ENCODE results near the gene CRTAC1.

CRTAC1 gene

DNA sequence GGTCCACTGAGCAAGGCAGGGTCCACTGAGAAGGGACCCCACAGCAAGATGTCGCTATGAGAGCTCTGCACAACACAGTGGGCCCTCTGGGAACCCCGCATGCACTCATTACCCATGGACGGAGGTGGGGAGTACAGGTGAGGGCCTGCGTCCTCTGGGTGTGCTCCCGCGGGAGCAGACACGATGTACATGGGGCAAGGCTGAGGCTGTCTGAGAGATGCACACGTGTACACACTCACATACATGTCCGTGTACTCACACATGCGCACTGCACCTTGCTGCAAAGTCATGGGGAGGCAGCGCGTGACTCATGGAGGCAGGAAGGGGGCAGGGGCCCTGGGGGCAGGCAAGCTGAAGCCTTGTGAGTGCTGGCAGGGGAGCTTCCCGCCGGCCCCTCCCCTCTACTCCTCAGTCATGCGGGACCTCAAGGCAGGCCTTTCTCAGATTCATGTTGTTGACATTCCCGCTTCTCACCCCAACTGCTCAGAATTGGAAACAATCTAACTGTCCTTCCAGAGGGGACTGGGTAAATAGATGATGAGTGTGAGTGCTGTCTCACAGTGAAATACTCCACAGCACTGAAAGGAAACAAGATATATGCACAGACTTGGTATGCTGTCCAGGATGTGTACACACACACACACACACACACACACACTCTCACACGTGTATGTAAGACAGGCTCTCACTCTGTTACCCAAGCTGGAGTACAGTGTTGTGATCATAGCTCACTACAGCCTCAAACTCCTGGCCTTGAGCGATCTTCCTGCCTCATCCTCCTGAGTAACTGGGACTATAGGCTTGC, 140.8 kb downstream of the CRTAC1 start:
- TF ChIP-seq, protein P1, sequence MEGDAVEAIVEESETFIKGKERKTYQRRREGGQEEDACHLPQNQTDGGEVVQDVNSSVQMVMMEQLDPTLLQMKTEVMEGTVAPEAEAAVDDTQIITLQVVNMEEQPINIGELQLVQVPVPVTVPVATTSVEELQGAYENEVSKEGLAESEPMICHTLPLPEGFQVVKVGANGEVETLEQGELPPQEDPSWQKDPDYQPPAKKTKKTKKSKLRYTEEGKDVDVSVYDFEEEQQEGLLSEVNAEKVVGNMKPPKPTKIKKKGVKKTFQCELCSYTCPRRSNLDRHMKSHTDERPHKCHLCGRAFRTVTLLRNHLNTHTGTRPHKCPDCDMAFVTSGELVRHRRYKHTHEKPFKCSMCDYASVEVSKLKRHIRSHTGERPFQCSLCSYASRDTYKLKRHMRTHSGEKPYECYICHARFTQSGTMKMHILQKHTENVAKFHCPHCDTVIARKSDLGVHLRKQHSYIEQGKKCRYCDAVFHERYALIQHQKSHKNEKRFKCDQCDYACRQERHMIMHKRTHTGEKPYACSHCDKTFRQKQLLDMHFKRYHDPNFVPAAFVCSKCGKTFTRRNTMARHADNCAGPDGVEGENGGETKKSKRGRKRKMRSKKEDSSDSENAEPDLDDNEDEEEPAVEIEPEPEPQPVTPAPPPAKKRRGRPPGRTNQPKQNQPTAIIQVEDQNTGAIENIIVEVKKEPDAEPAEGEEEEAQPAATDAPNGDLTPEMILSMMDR (IDR thresholded peaks at IDR 0.05; ENCODE audit: extremely low read depth, insufficient read depth, missing control alignments), result no peak
- in situ Hi-C loops (cut with MboI; ENCODE audit: low pct_unique_long_range_greater_than_20kb, low sequenced_read_pairs, unreplicated experiment), result no loop called here
- no peak for DNase-seq (ENCODE audit: low spot score)

DNA sequence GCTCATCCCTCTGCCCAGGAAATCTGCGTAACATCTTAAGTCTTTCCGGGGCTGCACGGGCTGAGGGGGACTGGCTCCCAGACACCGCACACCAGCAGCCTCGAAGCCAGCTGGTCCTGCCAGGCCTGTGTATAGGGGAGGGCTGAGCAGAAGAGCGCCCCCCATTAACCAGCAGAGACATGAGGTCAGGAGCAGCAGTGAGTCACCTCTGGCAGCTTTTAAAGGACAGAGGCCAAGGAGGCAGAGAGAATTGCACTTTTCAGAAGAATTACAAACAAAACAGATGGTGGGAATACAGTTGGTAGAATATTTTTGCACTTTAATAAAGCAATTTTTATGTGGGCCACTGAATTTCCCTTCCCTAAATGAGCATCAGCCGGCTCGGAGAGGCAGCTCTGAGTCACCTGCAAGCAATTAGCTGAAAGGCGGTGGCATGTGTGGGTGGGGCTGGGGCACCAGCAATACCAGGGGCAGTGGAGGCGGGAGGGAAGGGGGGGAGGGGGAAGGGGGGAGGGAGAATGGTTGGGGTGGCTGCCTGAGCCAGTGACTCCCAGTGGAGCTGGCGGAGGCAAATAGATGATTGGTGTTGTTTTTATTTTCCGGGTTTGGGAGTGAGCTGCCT, 141.7 kb downstream of the CRTAC1 start:
- in situ Hi-C loops (cut with MboI; ENCODE audit: low pct_unique_long_range_greater_than_20kb, low sequenced_read_pairs, unreplicated experiment), result no loop called here
- no peak for DNase-seq (ENCODE audit: low spot score)
- TF ChIP-seq, protein P1 (IDR thresholded peaks at IDR 0.05; ENCODE audit: extremely low read depth, insufficient read depth, missing control alignments), result no peak

DNA sequence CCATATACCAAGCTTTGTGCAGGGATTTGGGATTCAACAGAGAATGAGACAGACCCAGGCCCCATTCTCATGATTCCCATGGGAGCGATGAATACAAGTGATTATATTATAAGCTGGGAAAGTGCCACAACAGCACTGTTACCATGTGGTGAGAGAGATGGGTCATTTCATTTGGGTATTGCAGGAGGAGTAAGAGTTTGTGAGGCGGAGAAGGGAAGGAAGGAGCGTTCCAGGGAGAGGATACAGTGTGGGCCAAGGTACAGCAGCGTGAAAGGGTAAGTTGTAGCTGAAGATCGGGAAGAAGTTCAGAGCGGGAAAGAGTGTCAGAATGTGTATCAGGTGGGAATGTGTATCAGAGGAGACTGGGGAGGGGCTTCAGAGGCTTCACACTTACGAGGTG, 142.3 kb downstream of the CRTAC1 start:
- TF ChIP-seq, protein P1 (IDR thresholded peaks at IDR 0.05; ENCODE audit: extremely low read depth, insufficient read depth, missing control alignments), result no peak
- in situ Hi-C loops (cut with MboI; ENCODE audit: low pct_unique_long_range_greater_than_20kb, low sequenced_read_pairs, unreplicated experiment), result no loop called here
- no peak for DNase-seq (ENCODE audit: low spot score)

DNA sequence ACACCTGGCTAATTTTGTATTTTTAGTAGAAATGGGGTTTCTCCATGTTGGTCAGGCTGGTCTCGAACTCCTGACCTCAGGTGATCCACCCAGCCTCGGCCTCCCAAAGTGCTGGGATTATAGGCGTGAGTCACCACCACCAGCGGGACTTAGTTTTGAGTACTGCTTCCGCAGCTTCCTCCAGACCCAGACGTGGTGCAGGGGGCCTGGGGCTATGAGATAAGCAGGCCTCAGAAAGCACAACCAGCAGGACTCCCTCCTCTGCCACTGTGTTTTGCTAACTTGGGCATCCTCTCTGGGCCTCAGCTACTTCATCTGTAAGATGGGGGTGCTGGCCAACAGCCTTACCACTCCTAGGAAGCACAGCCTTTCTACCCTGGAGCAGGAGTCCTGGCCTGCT, 143.0 kb downstream of the CRTAC1 start:
- in situ Hi-C loops (cut with MboI; ENCODE audit: low pct_unique_long_range_greater_than_20kb, low sequenced_read_pairs, unreplicated experiment), result no loop called here
- TF ChIP-seq, protein P1 (IDR thresholded peaks at IDR 0.05; ENCODE audit: extremely low read depth, insufficient read depth, missing control alignments), result no peak
- no peak for DNase-seq (ENCODE audit: low spot score)

DNA sequence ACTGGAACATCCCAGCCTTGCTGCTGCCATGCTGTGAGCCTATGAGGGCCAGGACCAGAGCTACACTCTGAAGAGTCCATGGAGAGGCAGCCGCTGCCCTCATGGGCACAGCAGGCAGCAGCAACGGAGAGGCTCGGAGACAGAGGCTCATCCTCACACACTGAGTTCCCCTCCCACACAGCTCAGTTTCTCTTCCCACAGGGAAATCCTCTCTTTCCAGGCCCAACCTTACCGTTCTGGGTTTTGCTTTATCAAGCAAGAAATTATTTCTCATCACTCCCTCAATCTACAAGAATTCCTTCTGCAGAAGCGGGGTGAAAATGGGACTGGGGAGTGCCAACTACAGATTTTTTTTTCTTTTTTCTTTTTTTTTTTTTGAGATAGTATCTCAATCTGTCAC, 144.1 kb downstream of the CRTAC1 start:
- in situ Hi-C loops (cut with MboI; ENCODE audit: low pct_unique_long_range_greater_than_20kb, low sequenced_read_pairs, unreplicated experiment), result no loop called here
- TF ChIP-seq, protein P1 (IDR thresholded peaks at IDR 0.05; ENCODE audit: extremely low read depth, insufficient read depth, missing control alignments), result no peak

DNA sequence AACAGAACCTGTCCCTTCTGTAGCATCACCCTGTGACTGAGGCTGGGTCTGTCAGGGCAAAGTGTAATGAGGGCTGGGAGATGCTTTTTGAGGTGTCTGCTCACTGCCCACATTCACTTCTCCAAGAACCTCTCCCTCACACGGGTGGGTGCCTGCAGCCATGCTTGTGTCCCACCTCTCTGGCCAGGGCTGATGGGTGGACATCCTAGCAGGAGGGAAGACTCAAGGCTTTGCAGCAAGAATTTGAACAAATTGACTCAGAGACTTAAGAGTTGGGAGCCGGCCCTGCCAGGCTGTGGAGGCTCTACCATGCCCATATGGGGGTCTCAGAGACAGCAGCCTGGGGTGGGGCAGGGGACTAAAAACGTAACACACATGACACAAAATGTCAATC, 147.3 kb downstream of the CRTAC1 start:
- in situ Hi-C loops (cut with MboI; ENCODE audit: low pct_unique_long_range_greater_than_20kb, low sequenced_read_pairs, unreplicated experiment), result no loop called here
- no peak for DNase-seq (ENCODE audit: low spot score)
- TF ChIP-seq, protein P1 (IDR thresholded peaks at IDR 0.05; ENCODE audit: extremely low read depth, insufficient read depth, missing control alignments), result no peak

More for the DNA sequence above, 144.1 kb downstream of the CRTAC1 start:
- no peak for DNase-seq (ENCODE audit: low spot score)
